Keratinocyte (primary cell): ENCODE data around the gene ANKRD31. TPM values are rescaled to one million over a fixed set of nuclear protein-coding genes. Genes with fewer than 3 reads are reported as not detected.

Experiments
- DNase-seq: peaks from one replicate; pipeline ENCODE4 v3.0.0-alpha.2; 2011; ENCODE audit warnings: low read depth, missing footprints, low spot score
- FAIRE-seq: peaks from 2 replicates; lab custom pipeline; 2011; peaks lifted over from hg19 to GRCh38; lab: Jason Lieb, UNC
- H2AFZ ChIP-seq: 2 replicates; pipeline ENCODE4 v1.6.0; 2012; ENCODE audit warnings: low read length, control low read depth, inconsistent platforms; ENCODE audit not compliant: control insufficient read depth
- H3K27ac ChIP-seq: 2 replicates; pipeline ENCODE4 v1.5.1; 2011; ENCODE audit warnings: low read length; ENCODE audit not compliant: control insufficient read depth, insufficient read depth
- H3K27me3 ChIP-seq: 3 replicates; pipeline ENCODE4 v1.6.0; 2011; ENCODE audit warnings: low read length; ENCODE audit not compliant: control insufficient read depth, insufficient read depth; ENCODE audit errors: extremely low read depth
- H3K36me3 ChIP-seq, 2 experiments: 2 replicates in 1 of 2; 3 replicates in 1 of 2; pipeline ENCODE4 v1.5.1; 2011; ENCODE audit warnings: low read length in 2 of 2, mild to moderate bottlenecking in 1 of 2; ENCODE audit not compliant: control insufficient read depth in 2 of 2, insufficient read depth in 2 of 2; ENCODE audit errors: extremely low read depth in 1 of 2
- H3K4me1 ChIP-seq: 3 replicates; pipeline ENCODE4 v1.5.1; 2011; ENCODE audit warnings: low read length; ENCODE audit not compliant: control insufficient read depth, insufficient read depth; ENCODE audit errors: extremely low read depth
- H3K4me2 ChIP-seq: 3 replicates; pipeline ENCODE4 v1.6.0; 2011; ENCODE audit warnings: low read depth, low read length; ENCODE audit not compliant: control insufficient read depth, insufficient read depth; ENCODE audit errors: extremely low read depth
- H3K4me3 ChIP-seq, 3 experiments: fragments of 200-600 bp in 1 of 3; sonication (generic) in 1 of 3; 2 replicates in 2 of 3; 3 replicates in 1 of 3; pipeline ENCODE4 v1.5.1; 2011 to 2016; ENCODE audit warnings: low read length in 3 of 3, mild to moderate bottlenecking in 3 of 3, control low read depth in 2 of 3, inconsistent platforms in 1 of 3, low read depth in 1 of 3, mixed read lengths in 1 of 3, mixed run types in 1 of 3, moderate library complexity in 1 of 3; ENCODE audit not compliant: control insufficient read depth in 2 of 3, insufficient read depth in 2 of 3; ENCODE audit errors: extremely low read depth in 1 of 3
- H3K79me2 ChIP-seq: 2 replicates; pipeline ENCODE4 v1.6.0; 2012; ENCODE audit warnings: low read length; ENCODE audit not compliant: control insufficient read depth, insufficient read depth
- H3K9ac ChIP-seq: 3 replicates; pipeline ENCODE4 v1.6.0; 2011; ENCODE audit warnings: low read length; ENCODE audit not compliant: control insufficient read depth, insufficient read depth; ENCODE audit errors: extremely low read depth
- H3K9me1 ChIP-seq: 3 replicates; pipeline ENCODE4 v1.6.0; 2011; ENCODE audit warnings: low read length; ENCODE audit not compliant: control insufficient read depth, insufficient read depth; ENCODE audit errors: extremely low read depth
- H3K9me3 ChIP-seq: 2 replicates; pipeline ENCODE4 v1.5.1; 2012; ENCODE audit warnings: low read depth, low read length; ENCODE audit not compliant: control insufficient read depth
- H4K20me1 ChIP-seq: 3 replicates; pipeline ENCODE4 v1.6.0; 2011; ENCODE audit warnings: low read length; ENCODE audit not compliant: control insufficient read depth, insufficient read depth; ENCODE audit errors: extremely low read depth
- EZH2 ChIP-seq: IDR thresholded peaks from one replicate; pipeline ENCODE4 v1.6.1; 2012; ENCODE audit warnings: inconsistent platforms, mild to moderate bottlenecking, low read length, moderate library complexity
- dilution Hi-C: fragments of 300-500 bp; cut with MboI; formaldehyde crosslinking; loops from one replicate; pipeline ENCODE4 v1.7.0; 2020; ENCODE audit warnings: low sequenced_read_pairs; ENCODE audit not compliant: extremely low pct_ligation_motif_present
- polyA plus RNA-seq, 5 experiments: library from polyadenylated mRNA; depleted of rRNA in 3 of 5; stranded (reverse) in 3 of 5; stranded (forward) in 1 of 5; unstranded in 1 of 5; fragments of >200 nt; gene quantifications; 1 replicate in 1 of 5; 2 replicates in 3 of 5; 3 replicates in 1 of 5; pipeline versions ENCODE4 v1.2.1 to v1.2.3, GENCODE V29; 2011 to 2012; ENCODE audit warnings: missing spikeins in 2 of 5, low read depth in 1 of 5, low replicate concordance in 1 of 5
- TF ChIP-seq, protein P1 (sequence below), 3 experiments: IDR thresholded peaks in 1 of 3; conservative IDR thresholded peaks in 1 of 3; optimal IDR thresholded peaks in 1 of 3; 2 replicates in 2 of 3; 3 replicates in 1 of 3; pipeline versions ENCODE3 to v1.5.1; 2011; ENCODE audit warnings: low read length in 3 of 3, mild to moderate bottlenecking in 3 of 3, moderate library complexity in 2 of 3, control low read depth in 1 of 3, inconsistent platforms in 1 of 3; ENCODE audit not compliant: insufficient read depth in 2 of 3; ENCODE audit errors: extremely low read depth in 1 of 3

The ANKRD31 gene
- polyA plus RNA-seq, 1 donor (not counting 4 experiments of a cell fraction or from before 2014, with no cell fraction given), result 0.18 TPM

DNA sequence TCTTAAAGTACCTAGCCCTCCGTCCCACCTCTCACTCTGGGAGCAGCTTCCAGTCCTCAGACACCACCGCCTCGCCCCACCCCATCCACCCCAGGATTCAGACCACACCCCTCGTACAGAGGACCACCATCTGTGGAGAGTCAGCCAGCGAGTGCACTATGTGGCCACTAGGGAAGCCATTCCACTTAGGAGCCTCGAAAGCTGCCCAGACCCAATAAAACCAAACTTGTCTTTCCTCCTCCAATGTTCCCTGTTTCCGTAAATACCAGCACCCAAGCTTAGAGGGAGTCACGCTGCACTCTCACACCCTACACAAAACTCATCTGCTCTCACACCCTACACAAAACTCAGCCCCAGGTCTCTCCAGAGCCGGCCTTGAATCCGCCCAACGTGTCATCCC lies 186.3 kb downstream of the ANKRD31 start:
- DNase-seq (no peak), FAIRE-seq (no peak)
- Histone ChIP-seq H3K27me3 (no peaks in the 10 kb centered on the region), H3K4me3 (no peak overlapping the region), H3K36me3 (peaks cover 0 to 3% of the 10 kb centered on the region in 2 experiments), H3K9me3 (no peaks in the 10 kb centered on the region), H3K79me2 (peaks cover 9% of the 10 kb centered on the region), H3K9ac (no peak overlapping the region), H4K20me1 (no peaks in the 10 kb centered on the region), H3K9me1 (no peaks in the 10 kb centered on the region), H2AFZ (no peak overlapping the region), H3K4me2 (no peak overlapping the region), H3K4me1 (peaks cover 36% of the 10 kb centered on the region), H3K27ac (no peak overlapping the region)
- TF ChIP-seq, protein P1, sequence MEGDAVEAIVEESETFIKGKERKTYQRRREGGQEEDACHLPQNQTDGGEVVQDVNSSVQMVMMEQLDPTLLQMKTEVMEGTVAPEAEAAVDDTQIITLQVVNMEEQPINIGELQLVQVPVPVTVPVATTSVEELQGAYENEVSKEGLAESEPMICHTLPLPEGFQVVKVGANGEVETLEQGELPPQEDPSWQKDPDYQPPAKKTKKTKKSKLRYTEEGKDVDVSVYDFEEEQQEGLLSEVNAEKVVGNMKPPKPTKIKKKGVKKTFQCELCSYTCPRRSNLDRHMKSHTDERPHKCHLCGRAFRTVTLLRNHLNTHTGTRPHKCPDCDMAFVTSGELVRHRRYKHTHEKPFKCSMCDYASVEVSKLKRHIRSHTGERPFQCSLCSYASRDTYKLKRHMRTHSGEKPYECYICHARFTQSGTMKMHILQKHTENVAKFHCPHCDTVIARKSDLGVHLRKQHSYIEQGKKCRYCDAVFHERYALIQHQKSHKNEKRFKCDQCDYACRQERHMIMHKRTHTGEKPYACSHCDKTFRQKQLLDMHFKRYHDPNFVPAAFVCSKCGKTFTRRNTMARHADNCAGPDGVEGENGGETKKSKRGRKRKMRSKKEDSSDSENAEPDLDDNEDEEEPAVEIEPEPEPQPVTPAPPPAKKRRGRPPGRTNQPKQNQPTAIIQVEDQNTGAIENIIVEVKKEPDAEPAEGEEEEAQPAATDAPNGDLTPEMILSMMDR (optimal IDR thresholded peaks at IDR 0.05 in 1 of 3, IDR thresholded peaks at IDR 0.05 in 1 of 3, conservative IDR thresholded peaks at IDR 0.05 in 1 of 3; ENCODE audit: extremely low read depth in 1 of 3, insufficient read depth in 2 of 3, low read length in 3 of 3), result peak; percentile 36 to 61 (median 40)
- no peak for TF ChIP-seq EZH2
- dilution Hi-C loops, result no loop called here

DNA sequence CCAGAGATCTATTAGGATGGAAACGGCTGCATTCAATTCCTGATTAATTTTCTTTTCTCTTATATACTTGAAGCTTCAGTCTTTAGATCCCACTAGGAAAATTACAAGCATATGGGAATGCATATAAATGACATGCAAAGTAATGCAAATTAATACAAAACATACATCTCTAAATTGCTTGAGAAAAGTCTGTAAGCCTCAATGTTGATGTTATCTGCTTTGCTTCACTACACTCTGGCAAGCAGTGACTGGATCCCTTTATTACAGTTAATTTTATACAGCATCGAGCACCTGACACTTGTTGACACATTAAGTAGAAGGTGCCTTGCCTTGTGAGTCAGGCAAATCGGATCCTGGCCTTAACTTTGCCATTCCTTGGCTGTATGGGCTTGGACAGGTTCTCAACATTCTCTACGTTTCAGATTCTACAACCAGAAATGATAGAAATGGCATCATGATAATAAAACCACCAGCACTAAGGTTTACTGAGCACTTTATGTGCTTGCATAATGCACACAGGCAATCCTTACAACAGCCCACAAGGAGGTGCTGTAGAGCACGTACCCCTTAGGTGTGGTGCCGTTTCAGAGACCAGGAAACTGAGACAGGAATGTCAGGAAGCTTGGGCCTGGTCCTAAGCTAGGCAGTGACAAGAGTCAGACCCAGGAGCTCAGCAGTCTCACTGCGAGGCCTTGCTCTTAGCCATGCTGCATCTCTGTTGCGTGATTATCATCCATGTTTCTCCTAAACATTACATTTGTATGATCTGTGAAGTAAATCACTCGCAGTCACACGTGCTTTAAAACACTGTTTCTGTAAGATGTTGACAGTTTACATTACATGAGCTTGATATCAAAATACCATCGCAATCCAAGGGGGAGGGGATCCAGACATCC lies 187.0 kb downstream of the ANKRD31 start:
- Histone ChIP-seq H3K4me1 (peaks cover 35% of the 10 kb centered on the region), H2AFZ (peak overlapping the region; percentile 1), H3K79me2 (peaks cover 9% of the 10 kb centered on the region), H4K20me1 (no peaks in the 10 kb centered on the region), H3K4me3 (no peak overlapping the region), H3K9me1 (no peaks in the 10 kb centered on the region), H3K27ac (no peak overlapping the region), H3K9ac (no peak overlapping the region), H3K4me2 (no peak overlapping the region), H3K9me3 (no peaks in the 10 kb centered on the region), H3K27me3 (no peaks in the 10 kb centered on the region), H3K36me3 (peaks cover 0 to 3% of the 10 kb centered on the region in 2 experiments)
- dilution Hi-C loops, result no loop called here
- DNase-seq (peak; percentile 69), FAIRE-seq (peak; percentile 92)
- no peak for TF ChIP-seq EZH2
- TF ChIP-seq, protein P1 (optimal IDR thresholded peaks at IDR 0.05 in 1 of 3, IDR thresholded peaks at IDR 0.05 in 1 of 3, conservative IDR thresholded peaks at IDR 0.05 in 1 of 3; ENCODE audit: extremely low read depth in 1 of 3, insufficient read depth in 2 of 3, low read length in 3 of 3), result peak; percentile 84 to 98 (median 94)
